ENCODE results near the gene ATP9A. TPM values are rescaled to one million over a fixed set of nuclear protein-coding genes. Genes with fewer than 3 reads are reported as not detected.

Gene ATP9A
- total and polyA plus RNA-seq, 3 donors from 2014 or later: 46.4 to 128 (median 89.3) TPM

GRCh38 chr20:51654495-51654894, 113.7 kb downstream of the ATP9A start:
- Histone ChIP-seq H3K27ac (no peak overlapping the region), H3K4me1 (no peaks in the 10 kb centered on the region), H3K9me3 (no peaks in the 10 kb centered on the region), H3K4me3 (no peak overlapping the region), H3K36me3 (ENCODE audit: low read depth, missing control alignments) (no peaks in the 10 kb centered on the region), H3K27me3 (no peaks in the 10 kb centered on the region)
- 72 to 83% methylated on average over 5 of the region's 5 CpGs for WGBS, 2 donors
- intact Hi-C loops (cut with DNase I; ENCODE audit: low total_unique reads): no loop called here
- no peak for DNase-seq
- TF ChIP-seq POLR2A (IDR thresholded peaks at IDR 0.05): no peak
- TF ChIP-seq, protein P1, sequence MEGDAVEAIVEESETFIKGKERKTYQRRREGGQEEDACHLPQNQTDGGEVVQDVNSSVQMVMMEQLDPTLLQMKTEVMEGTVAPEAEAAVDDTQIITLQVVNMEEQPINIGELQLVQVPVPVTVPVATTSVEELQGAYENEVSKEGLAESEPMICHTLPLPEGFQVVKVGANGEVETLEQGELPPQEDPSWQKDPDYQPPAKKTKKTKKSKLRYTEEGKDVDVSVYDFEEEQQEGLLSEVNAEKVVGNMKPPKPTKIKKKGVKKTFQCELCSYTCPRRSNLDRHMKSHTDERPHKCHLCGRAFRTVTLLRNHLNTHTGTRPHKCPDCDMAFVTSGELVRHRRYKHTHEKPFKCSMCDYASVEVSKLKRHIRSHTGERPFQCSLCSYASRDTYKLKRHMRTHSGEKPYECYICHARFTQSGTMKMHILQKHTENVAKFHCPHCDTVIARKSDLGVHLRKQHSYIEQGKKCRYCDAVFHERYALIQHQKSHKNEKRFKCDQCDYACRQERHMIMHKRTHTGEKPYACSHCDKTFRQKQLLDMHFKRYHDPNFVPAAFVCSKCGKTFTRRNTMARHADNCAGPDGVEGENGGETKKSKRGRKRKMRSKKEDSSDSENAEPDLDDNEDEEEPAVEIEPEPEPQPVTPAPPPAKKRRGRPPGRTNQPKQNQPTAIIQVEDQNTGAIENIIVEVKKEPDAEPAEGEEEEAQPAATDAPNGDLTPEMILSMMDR (IDR thresholded peaks at IDR 0.05): no peak

- Histone ChIP-seq H3K9me3 (no peaks in the 10 kb centered on the region), H3K4me3 (no peak overlapping the region), H3K27ac (no peak overlapping the region), H3K27me3 (no peaks in the 10 kb centered on the region), H3K36me3 (ENCODE audit: low read depth, missing control alignments) (no peaks in the 10 kb centered on the region), H3K4me1 (no peaks in the 10 kb centered on the region)
- WGBS, 2 donors: 89 to 94% methylated on average over 4 of the region's 4 CpGs
- intact Hi-C loops (cut with DNase I; ENCODE audit: low total_unique reads): no loop called here
- no peak for TF ChIP-seq POLR2A (IDR thresholded peaks at IDR 0.05)
- TF ChIP-seq, protein P1 (IDR thresholded peaks at IDR 0.05): no peak
- no peak for DNase-seq
Observed at GRCh38 chr20:51654060-51654459, 114.1 kb downstream of the ATP9A start.

- Histone ChIP-seq H3K9me3 (no peaks in the 10 kb centered on the region), H3K36me3 (ENCODE audit: low read depth, missing control alignments) (no peaks in the 10 kb centered on the region), H3K4me1 (no peaks in the 10 kb centered on the region), H3K4me3 (no peak overlapping the region), H3K27me3 (no peaks in the 10 kb centered on the region), H3K27ac (no peak overlapping the region)
- TF ChIP-seq POLR2A (IDR thresholded peaks at IDR 0.05): no peak
- TF ChIP-seq, protein P1 (IDR thresholded peaks at IDR 0.05): no peak
- intact Hi-C loops (cut with DNase I; ENCODE audit: low total_unique reads): no loop called here
- DNase-seq: no peak
- WGBS, 2 donors: 82 to 94% methylated on average over 6 of the region's 6 CpGs
Observed at GRCh38 chr20:51653226-51653625, 115.0 kb downstream of the ATP9A start.

DNA sequence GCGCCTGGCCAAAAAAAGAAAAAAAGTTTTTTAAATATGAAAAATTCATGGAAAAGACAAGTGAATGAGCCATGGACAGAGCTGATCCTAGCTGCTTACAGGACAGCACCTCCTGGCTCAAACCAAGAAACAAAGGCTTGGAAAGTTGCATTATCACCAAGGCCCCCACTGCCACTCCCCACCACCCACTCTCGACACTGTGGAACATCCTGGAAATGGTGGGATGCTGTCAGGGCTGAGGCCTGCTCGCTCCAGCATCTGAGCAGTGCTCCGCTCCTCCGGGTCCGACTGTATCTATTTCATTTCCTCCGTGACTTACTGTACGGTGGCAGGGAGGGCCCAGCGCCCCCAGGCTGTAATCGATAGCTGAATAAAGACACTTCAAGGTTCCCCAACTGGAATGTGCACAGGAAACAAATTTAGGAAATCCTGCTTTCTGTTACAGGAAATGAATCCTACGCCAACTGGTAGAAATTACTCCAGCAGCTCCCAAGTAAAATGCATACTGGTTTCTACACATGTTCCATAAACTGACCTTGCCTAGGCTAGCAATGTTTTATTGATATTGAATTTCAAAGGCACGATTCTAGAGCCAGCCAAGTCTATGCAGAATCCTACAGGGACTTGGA, 116.2 kb downstream of the ATP9A start:
- intact Hi-C loops (cut with DNase I; ENCODE audit: low total_unique reads): no loop called here
- TF ChIP-seq, protein P1 (IDR thresholded peaks at IDR 0.05): no peak
- no peak for TF ChIP-seq POLR2A (IDR thresholded peaks at IDR 0.05)
- H3K36me3 ChIP-seq (ENCODE audit: low read depth, missing control alignments): no peaks in the 10 kb centered on the region
- H3K27me3 ChIP-seq: no peaks in the 10 kb centered on the region
- H3K9me3 ChIP-seq: no peaks in the 10 kb centered on the region
- 59 to 69% methylated on average over 8 to 12 of the region's 12 CpGs for WGBS, 2 donors
- no peak overlapping the region for H3K4me3 ChIP-seq
- no peak for DNase-seq
- no peaks in the 10 kb centered on the region for H3K4me1 ChIP-seq
- no peak overlapping the region for H3K27ac ChIP-seq

- Histone ChIP-seq H3K27me3 (no peaks in the 10 kb centered on the region), H3K36me3 (ENCODE audit: low read depth, missing control alignments) (no peaks in the 10 kb centered on the region), H3K9me3 (no peaks in the 10 kb centered on the region), H3K4me3 (no peak overlapping the region), H3K4me1 (no peaks in the 10 kb centered on the region), H3K27ac (no peak overlapping the region)
- DNase-seq: no peak
- TF ChIP-seq, protein P1 (IDR thresholded peaks at IDR 0.05): no peak
- no peak for TF ChIP-seq POLR2A (IDR thresholded peaks at IDR 0.05)
- WGBS, 2 donors: 73 to 74% methylated on average over 5 of the region's 5 CpGs
- intact Hi-C loops (cut with DNase I; ENCODE audit: low total_unique reads): no loop called here
Observed at GRCh38 chr20:51650685-51651134, 117.5 kb downstream of the ATP9A start.

Data from testis (tissue), 3 donors.